ENCODE measurements around the gene KRT85.
A peak's percentile ranks its signal among the peaks of the same experiment; 100 is the strongest.

DNA sequence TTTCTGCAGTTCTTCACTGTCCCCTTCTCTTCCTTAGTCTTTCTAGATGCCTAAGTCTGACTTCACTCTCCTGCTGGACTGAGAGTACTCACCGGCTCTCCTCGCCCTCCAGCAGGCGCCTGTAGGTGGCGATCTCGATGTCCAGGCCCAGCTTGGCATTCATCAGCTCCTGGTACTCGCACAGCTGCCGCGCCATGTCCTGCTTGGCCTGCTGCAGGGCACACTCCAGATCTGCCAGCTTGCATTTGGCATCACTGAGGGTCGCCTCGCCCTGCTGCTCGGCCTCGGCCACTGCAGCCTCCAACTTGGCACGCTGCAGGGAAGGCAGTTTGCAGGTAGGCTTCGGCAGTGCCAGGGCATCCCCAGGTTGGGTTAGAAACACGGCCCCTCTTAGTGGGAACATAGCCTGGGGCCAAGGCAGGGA is 13.0 kb upstream of the KRT85 start:
- peak; percentile 59 for TF ChIP-seq CTCF (IDR thresholded peaks at IDR 0.05; ENCODE audit: low read length)
- no peak for TF ChIP-seq EZH2 (IDR thresholded peaks at IDR 0.05; ENCODE audit: borderline replicate concordance, low read length)

Data from OCI-LY1 (cell line).